Mesenteric fat pad (tissue), 1 donor: ENCODE measurements around the gene CTDNEP1. TPM values are rescaled to one million over a fixed set of nuclear protein-coding genes. Genes with fewer than 3 reads are reported as not detected.

Experiments
- DNase-seq: peaks from one replicate; pipeline ENCODE4 v3.0.0-alpha.2; 2020; ENCODE audit warnings: low spot score
- total RNA-seq: library from RNA; stranded (reverse); fragmentation: NEBNext Ultra II Directional; extraction: Animal tissue kit (Norgen Biotek cat#: 25700); gene quantifications from one replicate; pipeline ENCODE4 v1.2.1, GENCODE V29; 2021
- donor health status: DM: yes; HTN: yes; CAD: no.

The CTDNEP1 gene
- total RNA-seq, 1 donor from 2014 or later = 120 TPM

DNA sequence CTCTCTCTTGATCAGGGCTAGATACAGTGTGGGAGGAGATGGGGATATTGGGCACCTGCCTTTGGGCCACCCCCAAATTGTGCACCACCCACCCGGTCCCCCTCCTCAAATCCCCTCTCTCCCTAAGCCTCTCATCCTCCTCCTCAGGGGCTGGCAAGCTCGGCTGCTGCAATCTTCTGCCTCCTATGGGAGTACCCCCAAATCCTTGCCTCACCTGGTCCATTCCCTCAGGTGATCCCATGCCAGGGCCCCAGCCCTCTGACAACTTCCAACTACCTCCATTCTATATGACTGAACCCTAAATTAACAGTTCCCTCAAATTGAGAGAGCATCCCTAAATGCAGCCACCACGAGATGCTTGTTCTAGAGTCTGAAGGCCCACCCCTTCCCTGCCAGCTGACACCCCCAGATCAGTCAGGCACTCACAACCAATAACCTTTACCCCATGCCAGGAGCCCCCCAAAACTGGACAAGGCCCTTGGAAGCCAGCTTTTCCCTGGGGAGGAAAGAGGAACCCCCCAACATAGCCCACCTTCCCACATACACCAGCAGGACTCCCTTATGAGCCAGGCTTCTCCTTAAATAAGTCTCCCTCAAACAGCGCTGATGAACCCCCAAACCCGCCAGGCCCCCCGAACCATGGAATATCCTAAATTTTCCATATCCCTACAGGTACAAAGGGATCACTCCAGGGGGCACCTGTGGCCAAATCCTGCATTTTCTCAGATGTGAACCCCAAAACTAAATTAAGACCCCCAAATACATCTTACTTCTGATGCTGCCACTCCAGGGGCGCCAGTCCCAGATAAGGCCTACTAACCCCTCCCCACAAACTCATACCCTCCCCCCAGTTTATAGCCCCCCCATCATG is 35.1 kb downstream of the CTDNEP1 start:
- DNase-seq = no peak

DNA sequence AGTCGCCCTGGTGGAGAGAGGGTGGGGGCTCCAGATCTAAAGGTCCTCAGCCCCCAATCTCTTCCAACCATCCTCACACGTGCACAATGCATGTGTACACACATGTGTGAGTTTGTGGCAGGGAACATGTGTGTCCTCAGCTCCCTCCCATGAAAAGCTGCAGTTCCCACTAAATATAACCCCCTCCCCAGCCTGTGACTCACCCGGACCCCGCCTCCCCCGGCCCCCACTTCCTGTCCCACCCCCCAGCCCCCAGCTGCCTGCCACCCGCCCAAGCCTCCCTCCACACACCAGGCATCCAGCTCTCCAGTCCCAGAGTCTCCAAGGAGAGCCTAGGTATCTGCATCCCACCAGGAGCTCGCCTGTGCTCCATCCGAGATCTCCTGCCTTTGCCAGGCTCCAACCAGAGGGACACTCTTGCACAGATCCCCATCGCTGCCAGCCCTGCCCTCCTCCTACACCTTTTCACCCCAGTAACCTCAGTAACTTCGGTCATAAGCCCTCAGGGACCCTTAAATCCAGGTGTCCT is 35.8 kb downstream of the CTDNEP1 start:
- DNase-seq = no peak

DNA sequence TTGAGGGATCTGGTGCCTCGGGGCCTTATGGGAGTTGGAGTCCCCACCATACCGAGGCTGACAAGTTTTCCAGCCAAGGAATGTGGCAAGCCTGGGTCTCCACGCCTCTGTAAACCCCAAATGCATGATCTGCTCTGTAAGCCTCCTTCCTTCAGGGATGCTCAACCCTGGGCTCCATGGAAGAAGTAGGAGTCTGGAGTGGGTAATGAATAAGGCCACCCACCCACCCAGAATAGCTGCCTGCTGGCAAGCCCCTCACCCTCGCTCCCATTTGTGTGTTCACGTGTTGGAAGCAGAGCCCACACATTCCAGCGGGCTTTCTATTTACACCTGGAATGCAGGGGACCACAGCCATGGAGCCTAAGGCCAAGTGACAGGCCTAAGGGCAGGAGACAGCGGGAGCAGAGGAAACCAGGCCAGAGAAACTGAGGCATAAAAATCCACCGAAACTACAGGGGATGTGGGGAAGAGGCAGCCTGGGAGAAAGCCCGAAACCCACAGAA is 36.3 kb downstream of the CTDNEP1 start:
- DNase-seq = no peak

DNA sequence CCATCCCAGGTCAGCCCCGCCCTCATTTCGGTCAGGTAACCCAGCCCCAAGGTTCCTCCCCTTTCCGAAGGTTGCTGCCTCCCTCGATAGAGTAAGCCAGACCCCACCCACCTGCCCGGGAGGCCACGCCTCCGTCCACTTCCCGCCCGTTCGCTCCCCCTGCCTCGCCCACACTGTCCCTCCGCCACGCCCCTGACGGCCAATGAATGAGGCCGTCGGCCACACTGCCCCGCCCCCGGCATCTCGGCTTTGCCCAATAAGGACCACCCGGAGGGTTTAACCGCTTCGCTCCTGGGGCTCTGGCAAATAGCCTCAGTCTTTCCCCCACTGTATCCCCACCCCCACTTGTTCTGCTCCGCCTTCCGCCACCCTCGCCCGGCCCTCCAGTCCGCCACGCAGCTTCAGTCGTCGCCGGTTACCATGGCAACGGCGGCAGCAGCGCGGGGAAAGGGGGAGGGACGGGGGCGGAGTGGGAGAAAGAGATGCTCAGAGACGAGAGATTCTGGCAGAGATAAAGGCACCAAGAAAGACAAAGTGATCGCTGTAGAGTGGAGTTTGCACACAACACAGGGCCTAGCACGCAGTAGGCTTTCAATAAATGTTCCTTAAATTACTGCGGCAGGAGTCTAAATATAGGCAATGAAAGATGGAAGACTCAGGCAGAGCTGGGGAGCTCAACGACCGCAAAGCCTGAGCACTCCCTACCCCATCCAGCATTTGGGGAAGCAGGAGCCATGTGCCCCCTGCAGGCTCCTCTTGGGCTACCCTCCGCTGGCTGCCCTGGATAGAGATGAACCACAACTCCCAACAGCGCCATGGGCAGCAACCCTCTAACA is 37.0 kb downstream of the CTDNEP1 start:
- DNase-seq = peak; percentile 99

DNA sequence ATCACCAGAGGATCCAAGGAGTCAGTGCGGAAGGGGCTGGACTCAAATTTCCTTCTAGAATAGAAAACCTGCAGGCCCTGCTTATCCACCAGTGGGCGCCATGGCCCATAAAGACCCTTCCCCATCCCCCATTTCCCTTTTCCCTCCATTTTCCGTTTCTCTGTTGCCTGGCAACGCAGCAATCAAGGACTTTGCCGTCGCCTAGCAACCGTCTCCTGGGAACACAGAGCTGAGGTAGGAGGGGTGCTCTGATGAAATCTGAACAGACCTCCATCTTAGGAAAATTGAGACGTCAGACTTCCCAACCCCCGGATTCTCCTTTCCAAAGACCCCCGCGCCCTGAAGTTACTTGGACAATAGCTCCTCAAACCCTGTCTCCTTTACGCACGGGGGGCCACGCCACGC is 37.6 kb downstream of the CTDNEP1 start:
- no peak for DNase-seq

DNA sequence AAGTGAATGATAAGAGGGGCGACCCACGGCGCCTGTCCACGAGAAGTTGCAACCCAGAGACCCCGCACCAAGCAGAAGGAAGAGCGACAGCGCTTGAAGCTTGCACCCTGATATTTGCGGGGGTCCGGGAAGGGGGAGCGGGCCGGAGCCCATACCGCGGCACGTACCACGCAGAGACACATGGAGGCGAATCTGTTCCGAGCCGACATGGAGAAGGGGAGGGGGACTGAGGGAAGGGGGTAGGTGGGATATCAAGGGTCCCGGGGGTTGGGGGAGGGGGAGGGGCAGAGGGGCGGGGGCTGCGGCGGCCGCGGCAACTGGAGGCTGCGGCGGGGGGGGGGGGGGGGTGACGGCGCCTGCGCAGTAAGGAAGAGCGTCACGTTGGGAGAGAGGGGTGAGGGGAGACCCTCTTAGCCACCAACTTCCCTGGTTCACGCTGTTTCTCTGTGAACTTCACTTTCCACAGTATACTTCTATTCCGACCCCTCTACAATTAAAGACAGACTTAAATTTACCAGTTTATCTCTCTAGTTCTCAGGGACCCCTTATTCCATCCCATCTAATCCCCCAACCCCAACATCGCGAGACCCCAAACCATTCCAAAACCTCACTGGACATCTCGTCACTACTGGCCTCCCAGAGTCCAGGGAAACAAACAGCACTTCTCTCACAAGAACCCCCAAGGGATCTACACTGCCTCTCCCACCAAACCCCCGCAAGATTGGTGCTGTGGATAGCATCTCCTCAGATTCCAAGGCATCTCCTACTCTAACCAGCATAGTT is 39.9 kb downstream of the CTDNEP1 start:
- DNase-seq = no peak

DNA sequence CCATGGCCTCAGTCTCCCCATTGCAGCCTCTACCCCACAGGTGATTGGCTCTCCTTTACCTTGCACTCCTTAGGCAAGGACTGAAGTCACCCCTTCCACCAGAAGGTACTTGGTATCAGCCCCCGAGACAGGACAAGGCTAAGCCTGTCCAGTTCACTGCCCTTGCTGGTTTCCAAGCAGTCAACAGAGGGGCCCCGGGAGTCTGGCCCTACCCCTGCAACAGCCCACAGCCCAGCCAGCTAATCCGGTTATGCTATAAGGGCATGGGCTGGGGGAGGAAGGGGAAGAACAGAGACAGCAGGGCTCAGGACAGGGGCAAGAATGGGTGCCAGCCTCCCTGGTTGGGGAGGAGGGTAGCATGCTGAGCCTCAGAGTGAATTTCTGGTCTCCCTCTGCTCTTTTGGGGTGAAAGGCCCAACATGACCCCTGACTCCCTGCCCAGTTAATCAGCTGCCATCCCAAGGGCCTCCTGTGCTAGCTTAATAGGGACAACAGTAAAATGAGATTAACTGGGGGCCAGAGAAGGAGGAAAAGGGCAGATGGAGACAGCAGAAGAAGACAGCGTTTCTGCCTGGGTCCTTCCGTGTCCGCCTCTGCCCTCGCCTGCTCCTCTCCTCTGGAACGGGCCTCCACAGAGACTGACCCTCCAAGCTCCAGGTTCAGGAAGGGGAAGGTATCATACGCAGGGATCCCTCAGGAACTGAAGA is 42.6 kb downstream of the CTDNEP1 start:
- no peak for DNase-seq

DNA sequence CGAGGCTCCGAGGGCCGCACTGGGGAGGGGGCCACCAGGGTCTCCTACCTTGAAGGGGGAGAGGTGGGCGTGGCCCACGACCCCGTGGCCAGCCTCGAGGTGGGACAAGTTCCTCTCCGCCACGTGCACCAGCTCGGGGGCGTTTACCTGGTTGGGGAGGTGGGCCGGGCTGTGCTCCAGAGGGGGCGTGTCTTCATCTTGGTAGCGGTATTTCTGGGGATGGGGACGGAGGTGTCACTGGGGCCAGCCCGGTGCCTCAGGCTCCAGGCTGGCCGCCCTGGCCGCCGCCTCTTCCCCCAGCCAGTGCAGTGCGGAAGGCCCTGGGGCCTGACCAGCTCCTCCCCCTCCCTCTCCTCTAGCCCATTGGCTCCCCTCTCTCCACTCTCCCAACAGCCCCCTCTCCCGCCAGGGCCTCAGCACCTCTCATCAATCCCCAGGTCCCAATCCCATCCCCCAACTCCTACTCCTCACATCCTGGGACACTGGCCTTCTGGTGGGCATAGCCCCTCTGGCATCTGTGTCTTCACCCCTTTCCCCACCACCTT is 43.4 kb downstream of the CTDNEP1 start:
- DNase-seq = no peak

DNA sequence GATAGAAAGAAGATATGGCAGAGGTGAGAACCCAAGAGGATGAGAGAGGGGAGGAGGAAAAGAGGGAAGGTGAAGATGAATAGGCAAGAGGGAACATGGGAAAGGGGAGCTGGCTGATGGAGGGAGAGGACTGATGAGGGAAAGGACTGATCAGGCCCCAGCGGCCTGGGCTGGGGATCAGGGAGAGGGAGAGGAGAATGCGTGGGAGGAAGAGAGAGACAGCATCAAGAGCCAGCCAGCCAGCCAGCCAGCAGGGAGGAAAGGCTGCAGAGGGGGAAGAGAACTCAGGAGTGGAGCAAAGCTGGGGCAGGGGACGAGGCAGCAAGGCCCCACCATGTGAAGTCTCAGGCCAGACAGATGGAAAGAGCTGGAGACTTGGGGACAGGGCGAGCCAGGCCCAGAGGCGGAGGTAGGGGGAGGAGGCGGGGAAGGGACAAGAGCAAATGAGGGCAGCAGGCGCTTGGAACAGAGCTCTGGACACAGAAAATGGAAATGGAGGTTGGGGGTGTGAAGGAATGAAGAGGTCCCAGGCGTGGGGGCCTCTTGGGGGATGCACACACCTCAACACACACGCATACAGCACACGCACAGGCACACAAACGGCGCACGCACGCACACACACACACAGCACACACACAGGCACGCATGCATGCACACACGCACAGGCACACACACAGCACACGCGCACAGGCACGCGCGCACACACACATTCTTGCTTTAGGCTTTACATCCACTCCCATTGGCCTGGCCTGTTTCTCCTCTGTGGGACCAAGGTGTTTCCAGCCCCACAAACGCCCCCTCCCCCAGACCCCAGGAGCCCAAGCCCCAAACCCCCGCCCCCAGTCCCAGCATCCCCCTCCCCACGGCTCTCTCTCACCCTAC is 44.2 kb downstream of the CTDNEP1 start:
- DNase-seq = no peak

DNA sequence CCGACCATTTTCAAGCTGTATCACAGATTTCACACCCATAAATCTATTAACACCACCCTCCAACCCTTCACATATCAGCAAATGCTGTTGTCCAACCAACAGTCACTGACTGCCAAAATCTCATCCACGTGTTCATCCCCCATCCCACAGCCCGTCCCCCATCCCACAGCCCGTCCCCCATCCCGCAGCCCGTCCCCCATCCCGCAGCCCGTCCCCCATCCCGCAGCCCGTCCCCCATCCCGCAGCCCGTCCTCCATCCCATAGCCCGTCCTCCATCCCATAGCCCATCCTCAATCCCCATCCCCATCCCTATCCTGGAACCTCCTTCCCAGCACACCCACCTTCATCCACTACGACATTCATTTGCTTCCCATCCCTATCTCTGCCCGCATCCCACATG is 46.0 kb downstream of the CTDNEP1 start:
- no peak for DNase-seq

DNA sequence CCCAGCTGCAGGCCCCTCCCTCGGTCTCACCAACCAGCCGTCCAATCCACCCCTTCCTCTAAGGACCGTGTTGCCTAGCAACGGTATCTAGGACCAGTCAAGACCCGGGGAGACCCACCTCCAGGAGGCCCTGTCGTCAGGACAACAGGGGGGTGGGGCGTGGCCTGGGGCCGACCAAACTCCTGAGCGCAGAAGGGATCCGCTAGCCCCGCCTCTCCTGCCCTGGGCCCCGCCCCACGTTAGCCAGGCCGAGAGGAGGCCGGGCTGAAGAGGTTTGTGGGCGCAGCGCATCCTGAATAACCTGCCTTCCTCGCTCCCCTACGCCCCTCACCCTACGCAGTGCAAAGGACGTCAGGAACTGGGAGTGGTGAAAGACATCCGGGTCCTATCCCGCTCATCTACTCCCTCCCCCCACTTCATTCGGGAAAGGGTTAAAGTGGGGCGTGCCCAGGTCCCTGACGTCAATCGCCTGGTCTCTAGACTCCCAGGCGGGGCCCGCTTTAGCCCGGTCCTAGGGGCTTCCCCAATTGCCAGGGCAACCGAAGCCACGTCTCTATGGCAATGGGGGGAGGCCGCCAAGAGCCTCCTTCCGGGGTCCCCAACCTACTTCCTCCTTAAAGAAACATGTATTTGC is 46.6 kb downstream of the CTDNEP1 start:
- no peak for DNase-seq

DNA sequence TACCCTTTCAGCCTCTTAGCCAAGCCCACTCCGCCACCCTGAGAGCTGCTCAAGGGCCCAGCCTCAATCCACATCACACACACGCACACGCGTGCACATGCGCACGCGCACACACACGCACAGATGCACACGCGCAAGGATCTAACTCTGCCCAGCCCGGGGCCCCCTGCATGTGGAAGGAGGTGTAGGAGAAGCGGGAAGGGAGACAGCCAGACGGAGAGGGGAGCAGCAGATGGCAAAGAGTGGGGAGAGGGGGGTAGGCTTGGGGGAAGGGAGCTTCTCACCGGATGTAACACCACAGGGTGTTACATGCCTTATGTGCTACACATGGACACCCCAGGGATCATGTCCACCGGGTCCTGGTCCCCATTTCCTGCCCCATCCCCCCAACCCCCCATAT is 47.2 kb downstream of the CTDNEP1 start:
- no peak for DNase-seq

DNA sequence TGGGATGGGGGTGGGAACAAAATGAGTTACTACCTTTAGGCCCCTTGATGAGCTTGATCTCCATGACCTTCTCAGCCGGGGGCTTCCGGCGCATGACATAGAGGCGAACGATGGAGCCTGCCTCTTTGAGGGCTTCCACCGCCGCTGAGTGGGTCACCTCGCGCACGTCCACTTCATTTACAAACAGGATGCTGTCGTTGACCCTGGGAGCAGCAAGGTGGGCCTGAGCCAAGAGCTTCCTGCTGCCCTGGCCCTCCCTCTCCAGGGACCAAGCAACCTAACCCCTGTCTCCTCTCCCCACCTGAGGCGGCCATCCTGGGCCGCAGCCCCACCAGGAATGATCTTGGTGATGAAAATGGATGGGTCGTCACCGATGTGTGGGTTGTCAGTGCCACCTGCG is 48.1 kb downstream of the CTDNEP1 start:
- no peak for DNase-seq

DNA sequence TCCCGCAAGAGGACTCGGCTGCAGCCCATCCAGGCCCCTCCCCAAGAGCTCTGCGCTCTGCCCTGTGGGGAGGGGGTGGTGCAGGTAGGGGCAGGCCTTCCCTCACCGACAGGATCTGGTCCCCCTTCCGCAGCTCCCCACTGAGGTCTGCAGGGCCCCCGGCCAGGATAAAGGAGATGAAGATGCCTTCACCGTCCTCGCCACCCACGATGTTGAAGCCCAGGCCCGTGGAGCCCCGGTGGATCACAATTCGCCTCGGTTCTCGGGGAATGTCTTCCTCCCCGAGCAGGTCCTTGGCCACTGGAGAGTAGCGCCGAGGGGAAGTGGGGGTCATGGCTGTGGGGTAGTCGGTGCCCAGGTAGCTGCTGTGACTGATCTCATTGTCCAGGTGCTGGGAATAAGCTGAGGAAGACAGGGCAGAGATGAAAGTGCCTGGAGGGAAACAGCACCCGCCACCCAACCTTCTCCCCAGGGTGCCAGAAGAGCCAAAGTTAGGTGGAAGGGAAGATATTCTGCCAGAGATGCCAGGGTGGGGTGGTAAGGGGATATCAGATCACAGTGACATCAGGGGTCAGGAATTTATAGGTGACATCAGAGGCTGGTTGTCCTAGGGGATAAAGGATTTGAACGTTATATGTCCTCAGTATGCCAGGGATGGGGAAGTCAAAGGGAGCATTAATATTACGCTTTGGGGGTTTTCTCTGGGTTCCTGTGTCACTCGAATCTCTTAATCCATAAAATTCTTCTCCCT is 54.7 kb downstream of the CTDNEP1 start:
- no peak for DNase-seq

DNA sequence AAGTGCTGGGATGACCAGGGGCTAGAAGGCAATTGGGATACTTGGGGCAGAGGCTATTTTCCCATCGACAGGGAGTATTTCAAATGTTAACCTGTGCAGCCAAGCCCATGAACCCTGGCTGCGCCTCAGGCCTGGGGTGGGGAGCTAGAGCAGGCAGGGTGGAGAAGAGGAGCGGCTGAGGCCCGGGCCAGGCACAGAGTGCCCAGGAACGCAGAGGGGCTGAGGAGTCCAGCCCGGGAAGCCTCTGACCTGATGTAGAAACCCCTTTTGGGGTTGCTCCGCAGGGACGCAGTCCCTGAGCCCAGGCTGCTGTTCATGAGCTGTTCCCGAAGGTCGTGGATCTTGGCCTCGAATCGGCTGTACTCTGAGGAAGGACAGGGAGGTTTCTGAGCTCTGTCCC is 55.6 kb downstream of the CTDNEP1 start:
- no peak for DNase-seq
